Thymus (tissue), 14 donors: ENCODE data around the gene SYCN. TPM values are rescaled to one million over a fixed set of nuclear protein-coding genes. Genes with fewer than 3 reads are reported as not detected.

Experiments
- DNase-seq, 9 donors: peaks; one replicate each; pipeline ENCODE4 v3.0.0-alpha.2; 2013; ENCODE audit warnings: low spot score in 9 of 9, low read depth in 6 of 9, missing footprints in 1 of 9
- H3K27ac ChIP-seq, 2 donors: one replicate each; pipeline ENCODE4 v1.5.1; 2013; ENCODE audit warnings: control low read depth in 1 of 2, low read depth in 1 of 2, low read length in 1 of 2, mild to moderate bottlenecking in 1 of 2, moderate library complexity in 1 of 2
- H3K27me3 ChIP-seq, 2 donors: one replicate each; pipeline ENCODE4 v1.5.1; 2013; ENCODE audit warnings: low read length in 1 of 2; ENCODE audit not compliant: control insufficient read depth in 2 of 2, insufficient read depth in 1 of 2
- H3K36me3 ChIP-seq, 2 donors: one replicate each; pipeline ENCODE4 v1.5.1; 2013; ENCODE audit warnings: low read length in 1 of 2, mild to moderate bottlenecking in 1 of 2, moderate library complexity in 1 of 2; ENCODE audit not compliant: control insufficient read depth in 2 of 2, insufficient read depth in 2 of 2
- H3K4me1 ChIP-seq, 2 donors: one replicate each; pipeline ENCODE4 v1.5.1; 2013; ENCODE audit warnings: low read length in 2 of 2; ENCODE audit not compliant: control insufficient read depth in 2 of 2, insufficient read depth in 2 of 2
- H3K4me3 ChIP-seq, 2 donors: one replicate each; pipeline ENCODE4 v1.5.1; 2013; ENCODE audit warnings: low read length in 2 of 2, control low read depth in 1 of 2, mild to moderate bottlenecking in 1 of 2
- H3K9me3 ChIP-seq, 2 donors: one replicate each; pipeline ENCODE4 v1.5.1; 2013; ENCODE audit warnings: low read length in 1 of 2, mild to moderate bottlenecking in 1 of 2; ENCODE audit not compliant: control insufficient read depth in 2 of 2, insufficient read depth in 1 of 2
- WGBS: extraction: QIAGEN DNeasy Blood & Tissue Kit; methylation state at CpG from one replicate; pipeline ENCODE4 v1.1.7; 2013; 5-methylcytosine and 5-hydroxymethylcytosine counted together
- long read RNA-seq, 10 donors: transcript quantifications; one replicate each; lab custom pipeline, GENCODE V29; 2026
- polyA plus RNA-seq: library from polyadenylated mRNA; stranded (reverse); fragments of 200-250 nt; gene quantifications from one replicate; pipeline ENCODE4 v1.2.3, GENCODE V29; 2013
- total RNA-seq: library from RNA; stranded (reverse); fragments of 120-200 nt; gene quantifications from one replicate; pipeline ENCODE4 v1.2.4, GENCODE V29; 2013
- donor health status: healthy.

The SYCN gene
- not detected for total RNA-seq
- not detected for polyA plus RNA-seq
- long read RNA-seq, donor 1 = 0 reads
- long read RNA-seq, donor 2 = 0 reads
- long read RNA-seq, donor 3 = 0 reads
- long read RNA-seq, donor 4 = 0 reads
- long read RNA-seq, donor 5 = 0 reads
- long read RNA-seq, donor 6 = 0 reads
- long read RNA-seq, donor 7 = 0 reads
- long read RNA-seq, donor 8 = 0 reads
- long read RNA-seq, donor 9 = 0 reads
- long read RNA-seq, donor 10 = 0 reads

GRCh38 chr19:39203372-39204341 lies at the start of gene SYCN:
SYCN (minus strand) TSS chr19:39204263; CDS start chr19:39204254, 9 bp downstream.
- H3K9me3 ChIP-seq = no peaks in the 10 kb centered on the region
- no peak within 1 kb of the TSS for H3K4me3 ChIP-seq
- H3K27ac ChIP-seq = no peak within 1 kb of the TSS
- DNase-seq = no peak
- 26% methylated on average over 57 of the region's 57 CpGs for WGBS
- H3K4me1 ChIP-seq = no peaks in the 10 kb centered on the region
- no peaks in the 10 kb centered on the region for H3K36me3 ChIP-seq
- peaks cover 30 to 80% of the 10 kb centered on the region in 2 donors for H3K27me3 ChIP-seq

GRCh38 chr19:39253374-39254149 lies 49.5 kb upstream of the SYCN start:
- Histone ChIP-seq H3K4me3 (no peak overlapping the region), H3K9me3 (peaks cover 0 to 1% of the 10 kb centered on the region in 2 donors), H3K27me3 (peaks cover 0 to 40% of the 10 kb centered on the region in 2 donors), H3K36me3 (no peaks in the 10 kb centered on the region), H3K4me1 (no peaks in the 10 kb centered on the region), H3K27ac (no peak overlapping the region)
- DNase-seq = no peak
- WGBS = 88% methylated on average over 8 of the region's 8 CpGs

- peaks cover 0 to 1% of the 10 kb centered on the region in 2 donors for H3K9me3 ChIP-seq
- WGBS = 7% methylated on average over 3 of the region's 3 CpGs
- H3K27me3 ChIP-seq = peaks cover 4 to 51% of the 10 kb centered on the region in 2 donors
- no peak for DNase-seq
- H3K4me1 ChIP-seq = peaks cover 0 to under 1% of the 10 kb centered on the region in 2 donors
- H3K4me3 ChIP-seq = no peak overlapping the region
- H3K36me3 ChIP-seq = no peaks in the 10 kb centered on the region
- no peak overlapping the region for H3K27ac ChIP-seq
Observed at GRCh38 chr19:39252458-39252857, 48.4 kb upstream of the SYCN start.

- WGBS = 73% methylated on average over 3 of the region's 3 CpGs
- DNase-seq = no peak
- H3K27ac ChIP-seq = no peak overlapping the region
- peaks cover 0 to 1% of the 10 kb centered on the region in 2 donors for H3K9me3 ChIP-seq
- no peaks in the 10 kb centered on the region for H3K36me3 ChIP-seq
- H3K4me1 ChIP-seq = peaks cover 0 to 5% of the 10 kb centered on the region in 2 donors
- no peak overlapping the region for H3K4me3 ChIP-seq
- H3K27me3 ChIP-seq = peaks cover 9 to 57% of the 10 kb centered on the region in 2 donors
Observed at GRCh38 chr19:39251846-39252245, 47.8 kb upstream of the SYCN start.

- Histone ChIP-seq H3K9me3 (peaks cover 0 to 1% of the 10 kb centered on the region in 2 donors), H3K4me3 (no peak overlapping the region), H3K36me3 (no peaks in the 10 kb centered on the region), H3K4me1 (peaks cover 0 to 5% of the 10 kb centered on the region in 2 donors), H3K27ac (no peak overlapping the region), H3K27me3 (peaks cover 9 to 56% of the 10 kb centered on the region in 2 donors)
- WGBS = 98% methylated on average over 5 of the region's 5 CpGs
- no peak for DNase-seq
Observed at GRCh38 chr19:39251081-39251480, 47.0 kb upstream of the SYCN start.

- 89% methylated on average over 13 of the region's 13 CpGs for WGBS
- H3K27me3 ChIP-seq = peaks cover 9 to 51% of the 10 kb centered on the region in 2 donors
- no peak within 1 kb of the TSS for H3K4me3 ChIP-seq
Observed at GRCh38 chr19:39248806-39249205, 44.7 kb upstream of the SYCN start, which contains the start of gene IFNL4. IFNL4 (minus strand) TSS chr19:39248856.

GRCh38 chr19:39247701-39248664 lies 43.9 kb upstream of the SYCN start:
- H3K4me1 ChIP-seq = peaks cover 0 to 5% of the 10 kb centered on the region in 2 donors
- 54% methylated on average over 92 of the region's 92 CpGs for WGBS
- H3K4me3 ChIP-seq = no peak overlapping the region
- H3K36me3 ChIP-seq = no peaks in the 10 kb centered on the region
- H3K27me3 ChIP-seq = peaks cover 9 to 48% of the 10 kb centered on the region in 2 donors
- H3K27ac ChIP-seq = no peak overlapping the region
- DNase-seq = no peak
- no peaks in the 10 kb centered on the region for H3K9me3 ChIP-seq

More at GRCh38 chr19:39248806-39249205, 44.7 kb upstream of the SYCN start, which contains the start of gene IFNL4:
- Histone ChIP-seq H3K4me1 (peaks cover 0 to 5% of the 10 kb centered on the region in 2 donors), H3K9me3 (no peaks in the 10 kb centered on the region), H3K27ac (no peak within 1 kb of the TSS), H3K36me3 (no peaks in the 10 kb centered on the region)
- no peak for DNase-seq
